Activated CD4-positive, alpha-beta memory T cell treated with anti-CD3 and anti-CD28 coated beads for 36 hours (primary cell): ENCODE results near the gene CNOT4. TPM values are rescaled to one million over a fixed set of nuclear protein-coding genes. Genes with fewer than 3 reads are reported as not detected.
A peak's percentile ranks its signal among the peaks of the same experiment; 100 is the strongest.
"Not testable (repeated sequence)": the region's sequence is repeated elsewhere in the genome, so short reads cannot be mapped to it uniquely, and the experiment has no call there.

Experiments used
- CTCF ChIA-PET: fragments of 350-600 bp; sonication (Branson Sonifier 250); formaldehyde crosslinking; loops from one replicate; lab custom pipeline; 2021; ENCODE audit warnings: antibody characterized with exemption, inconsistent platforms; lab: Charles Lee
- POLR2A ChIA-PET: fragments of 350-600 bp; sonication (Branson Sonifier 250); formaldehyde crosslinking; loops from one replicate; lab custom pipeline; 2021; ENCODE audit warnings: antibody characterized with exemption; lab: Charles Lee
- DNase-seq: peaks from one replicate; pipeline ENCODE4 v3.0.0-alpha.2; 2020
- H3K27ac Mint-ChIP-seq: one replicate; pipeline ENCODE4 v1.8.0; 2021; ENCODE audit warnings: mixed read lengths
- H3K27me3 Mint-ChIP-seq: one replicate; pipeline ENCODE4 v1.8.0; 2021; ENCODE audit warnings: mixed read lengths
- H3K36me3 Mint-ChIP-seq: one replicate; pipeline ENCODE4 v1.8.0; 2021; ENCODE audit warnings: mixed read lengths
- H3K4me1 Mint-ChIP-seq: one replicate; pipeline ENCODE4 v1.8.0; 2021; ENCODE audit warnings: low read depth, mixed read lengths
- H3K4me3 Mint-ChIP-seq: one replicate; pipeline ENCODE4 v1.8.0; 2021; ENCODE audit warnings: mild to moderate bottlenecking, mixed read lengths
- H3K9me3 Mint-ChIP-seq: one replicate; pipeline ENCODE4 v1.8.0; 2021; ENCODE audit warnings: mixed read lengths
- intact Hi-C: fragments of 100-400 bp; cut with micrococcal nuclease; formaldehyde crosslinking; loops from one replicate; pipeline ENCODE4 v1.15.1; 2023
- total RNA-seq, 2 experiments: library from RNA; stranded (reverse); gene quantifications; one replicate each; pipeline ENCODE4 v1.2.3, GENCODE V29; 2021

CNOT4 gene
- total RNA-seq, 2 experiments from 2014 or later, result 16.1 to 17.4 TPM

- Mint-ChIP-seq H3K9me3 (no peaks in the 10 kb centered on the region), H3K27ac (no peak overlapping the region), H3K4me1 (peaks cover 20% of the 10 kb centered on the region), H3K36me3 (peaks cover 6% of the 10 kb centered on the region), H3K27me3 (no peaks in the 10 kb centered on the region), H3K4me3 (no peak overlapping the region)
- intact Hi-C loops, result no loop called here
- ChIA-PET CTCF (no interaction called here), POLR2A (no interaction called here)
- no peak for DNase-seq
Measured at GRCh38 chr7:135447748-135448147, 62.2 kb downstream of the CNOT4 start.

GRCh38 chr7:135445690-135446089 lies 64.2 kb downstream of the CNOT4 start:
- no peaks in the 10 kb centered on the region for H3K27me3 Mint-ChIP-seq
- H3K9me3 Mint-ChIP-seq, result no peaks in the 10 kb centered on the region
- no peak for DNase-seq
- POLR2A ChIA-PET, result no interaction called here
- no peak overlapping the region for H3K4me3 Mint-ChIP-seq
- CTCF ChIA-PET, result interaction anchor here (1.6 kb wide), 1 partner anchor 171 kb away, joined by 7 read pairs; no protein-coding TSS in a partner anchor
- peaks cover 6% of the 10 kb centered on the region for H3K36me3 Mint-ChIP-seq
- peaks cover 28% of the 10 kb centered on the region for H3K4me1 Mint-ChIP-seq
- no peak overlapping the region for H3K27ac Mint-ChIP-seq
- intact Hi-C loops, result no loop called here

- DNase-seq, POLR2A ChIA-PET, H3K36me3 Mint-ChIP-seq, H3K27ac Mint-ChIP-seq, intact Hi-C loops, H3K9me3 Mint-ChIP-seq, H3K4me3 Mint-ChIP-seq, H3K27me3 Mint-ChIP-seq, CTCF ChIA-PET: not testable (repeated sequence)
- peaks cover 29% of the 10 kb centered on the region for H3K4me1 Mint-ChIP-seq
Measured at GRCh38 chr7:135445266-135445665, 64.6 kb downstream of the CNOT4 start.

- CTCF ChIA-PET, result no interaction called here
- H3K4me1 Mint-ChIP-seq, result peaks cover 12% of the 10 kb centered on the region
- no peak overlapping the region for H3K27ac Mint-ChIP-seq
- intact Hi-C loops, result no loop called here
- POLR2A ChIA-PET, result no interaction called here
- peaks cover 17% of the 10 kb centered on the region for H3K36me3 Mint-ChIP-seq
- H3K9me3 Mint-ChIP-seq, result no peaks in the 10 kb centered on the region
- no peak for DNase-seq
- no peak overlapping the region for H3K4me3 Mint-ChIP-seq
- no peaks in the 10 kb centered on the region for H3K27me3 Mint-ChIP-seq
Measured at GRCh38 chr7:135441791-135442190, 68.1 kb downstream of the CNOT4 start.

GRCh38 chr7:135434047-135434446 lies 75.9 kb downstream of the CNOT4 start:
- ChIA-PET POLR2A (no interaction called here), CTCF (no interaction called here)
- DNase-seq, result no peak
- peaks cover 13% of the 10 kb centered on the region for H3K9me3 Mint-ChIP-seq
- no peak overlapping the region for H3K27ac Mint-ChIP-seq
- H3K27me3 Mint-ChIP-seq, result no peaks in the 10 kb centered on the region
- H3K4me1 Mint-ChIP-seq, result peaks cover 21% of the 10 kb centered on the region
- peaks cover 47% of the 10 kb centered on the region for H3K36me3 Mint-ChIP-seq
- intact Hi-C loops, result no loop called here
- H3K4me3 Mint-ChIP-seq, result no peak overlapping the region

- CTCF ChIA-PET, result no interaction called here
- Mint-ChIP-seq H3K36me3 (peaks cover 27% of the 10 kb centered on the region), H3K4me1 (peaks cover 37% of the 10 kb centered on the region), H3K27me3 (no peaks in the 10 kb centered on the region), H3K4me3 (no peak overlapping the region), H3K27ac (no peak overlapping the region), H3K9me3 (peaks cover 10% of the 10 kb centered on the region)
- no peak for DNase-seq
- intact Hi-C loops, result no loop called here
- POLR2A ChIA-PET, result no interaction called here
Measured at GRCh38 chr7:135430626-135431025, 79.3 kb downstream of the CNOT4 start.

- H3K27ac Mint-ChIP-seq, result no peak overlapping the region
- no peak for DNase-seq
- no peaks in the 10 kb centered on the region for H3K27me3 Mint-ChIP-seq
- ChIA-PET CTCF (no interaction called here), POLR2A (no interaction called here)
- no peak overlapping the region for H3K4me3 Mint-ChIP-seq
- H3K9me3 Mint-ChIP-seq, result no peaks in the 10 kb centered on the region
- peaks cover 12% of the 10 kb centered on the region for H3K36me3 Mint-ChIP-seq
- H3K4me1 Mint-ChIP-seq, result peaks cover 38% of the 10 kb centered on the region
- intact Hi-C loops, result no loop called here
Measured at GRCh38 chr7:135428879-135429278, 81.0 kb downstream of the CNOT4 start.

GRCh38 chr7:135428011-135428410 lies 81.9 kb downstream of the CNOT4 start:
- Mint-ChIP-seq H3K27me3 (no peaks in the 10 kb centered on the region), H3K4me3 (no peak overlapping the region), H3K9me3 (no peaks in the 10 kb centered on the region), H3K4me1 (peaks cover 38% of the 10 kb centered on the region), H3K27ac (no peak overlapping the region), H3K36me3 (peaks cover 10% of the 10 kb centered on the region)
- POLR2A ChIA-PET, result no interaction called here
- intact Hi-C loops, result no loop called here
- DNase-seq, result no peak
- CTCF ChIA-PET, result no interaction called here

GRCh38 chr7:135427166-135427565 lies 82.7 kb downstream of the CNOT4 start:
- intact Hi-C loops, result no loop called here
- CTCF ChIA-PET, result interaction anchor here (0.7 kb wide), 1 partner anchor 151 kb away, joined by 3 read pairs; no protein-coding TSS in a partner anchor
- H3K9me3 Mint-ChIP-seq, result no peaks in the 10 kb centered on the region
- peaks cover 37% of the 10 kb centered on the region for H3K4me1 Mint-ChIP-seq
- DNase-seq, result no peak
- no peaks in the 10 kb centered on the region for H3K27me3 Mint-ChIP-seq
- no peak overlapping the region for H3K27ac Mint-ChIP-seq
- H3K4me3 Mint-ChIP-seq, result no peak overlapping the region
- peaks cover 3% of the 10 kb centered on the region for H3K36me3 Mint-ChIP-seq
- POLR2A ChIA-PET, result interaction anchor here (0.6 kb wide), 1 partner anchor 101 kb away, joined by 3 read pairs; no protein-coding TSS in a partner anchor

- ChIA-PET POLR2A (no interaction called here), CTCF (interaction anchor here (0.6 kb wide), 1 partner anchor 10 kb away, joined by 3 read pairs; no protein-coding TSS in a partner anchor)
- Mint-ChIP-seq H3K27ac (no peak overlapping the region), H3K4me1 (peaks cover 39% of the 10 kb centered on the region), H3K27me3 (no peaks in the 10 kb centered on the region), H3K9me3 (no peaks in the 10 kb centered on the region), H3K4me3 (no peak overlapping the region), H3K36me3 (peaks cover 7% of the 10 kb centered on the region)
- no peak for DNase-seq
- intact Hi-C loops, result no loop called here
Measured at GRCh38 chr7:135425036-135425435, 84.9 kb downstream of the CNOT4 start.

GRCh38 chr7:135420786-135421185 lies 89.1 kb downstream of the CNOT4 start:
- intact Hi-C loops, result no loop called here
- CTCF ChIA-PET, result interaction anchor here (0.7 kb wide), 1 partner anchor 138 kb away, joined by 3 read pairs; no protein-coding TSS in a partner anchor
- no peak overlapping the region for H3K4me3 Mint-ChIP-seq
- H3K27ac Mint-ChIP-seq, result no peak overlapping the region
- POLR2A ChIA-PET, result interaction anchor here (0.6 to 0.7 kb wide), 2 partner anchors 9 to 99 kb away, joined by 4 to 5 read pairs; no protein-coding TSS in a partner anchor
- peaks cover 12% of the 10 kb centered on the region for H3K36me3 Mint-ChIP-seq
- no peak for DNase-seq
- H3K4me1 Mint-ChIP-seq, result peaks cover 14% of the 10 kb centered on the region
- no peaks in the 10 kb centered on the region for H3K27me3 Mint-ChIP-seq
- H3K9me3 Mint-ChIP-seq, result no peaks in the 10 kb centered on the region

- Mint-ChIP-seq H3K27ac (no peak overlapping the region), H3K9me3 (no peaks in the 10 kb centered on the region), H3K4me3 (no peak overlapping the region), H3K36me3 (peaks cover 12% of the 10 kb centered on the region), H3K4me1 (peaks cover 8% of the 10 kb centered on the region), H3K27me3 (no peaks in the 10 kb centered on the region)
- CTCF ChIA-PET, result interaction anchor here (1.0 to 1.5 kb wide), 2 partner anchors 141 to 142 kb away, joined by 3 read pairs; no protein-coding TSS in a partner anchor
- DNase-seq, result no peak
- intact Hi-C loops, result no loop called here
- POLR2A ChIA-PET, result no interaction called here
Measured at GRCh38 chr7:135416431-135416830, 93.5 kb downstream of the CNOT4 start.

- Mint-ChIP-seq H3K9me3 (no peaks in the 10 kb centered on the region), H3K36me3 (peaks cover 14% of the 10 kb centered on the region), H3K27me3 (no peaks in the 10 kb centered on the region), H3K4me1 (peaks cover 4% of the 10 kb centered on the region), H3K27ac (no peak overlapping the region), H3K4me3 (no peak overlapping the region)
- POLR2A ChIA-PET, result no interaction called here
- CTCF ChIA-PET, result interaction anchor here (0.8 to 1.6 kb wide), 5 partner anchors 10 to 230 kb away, joined by 3 to 6 read pairs (median 4); partner anchors contain the start of gene NUP205
- intact Hi-C loops, result loop anchor here (1.0 to 2.0 kb wide), 2 partner anchors 94 to 144 kb away; no protein-coding TSS in a partner anchor
- peak; percentile 46 for DNase-seq
Measured at GRCh38 chr7:135414850-135415439, 95.0 kb downstream of the CNOT4 start.
